Measurements from ENCODE around the gene CACNA1C.

DNA sequence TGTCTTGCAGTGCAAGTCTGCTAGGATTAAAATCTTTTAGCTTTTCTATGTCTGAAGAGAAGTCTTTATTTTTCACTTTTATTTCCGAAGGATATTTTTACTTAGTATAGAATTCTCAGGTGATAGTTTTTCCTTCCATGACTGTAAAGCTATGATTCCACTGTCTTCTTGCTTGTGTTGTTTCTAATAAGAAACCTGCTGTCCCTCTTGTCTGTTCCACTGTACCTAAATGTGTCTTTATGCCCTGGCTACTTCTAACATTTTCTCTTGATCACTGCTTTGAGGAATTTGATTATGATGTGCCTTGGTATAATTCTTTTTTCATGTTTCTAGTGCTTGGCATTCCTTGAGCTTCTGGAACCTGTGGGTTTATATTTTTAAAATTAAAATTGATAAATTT is 228.7 kb downstream of the CACNA1C start:
- TF ChIP-seq, protein P1, sequence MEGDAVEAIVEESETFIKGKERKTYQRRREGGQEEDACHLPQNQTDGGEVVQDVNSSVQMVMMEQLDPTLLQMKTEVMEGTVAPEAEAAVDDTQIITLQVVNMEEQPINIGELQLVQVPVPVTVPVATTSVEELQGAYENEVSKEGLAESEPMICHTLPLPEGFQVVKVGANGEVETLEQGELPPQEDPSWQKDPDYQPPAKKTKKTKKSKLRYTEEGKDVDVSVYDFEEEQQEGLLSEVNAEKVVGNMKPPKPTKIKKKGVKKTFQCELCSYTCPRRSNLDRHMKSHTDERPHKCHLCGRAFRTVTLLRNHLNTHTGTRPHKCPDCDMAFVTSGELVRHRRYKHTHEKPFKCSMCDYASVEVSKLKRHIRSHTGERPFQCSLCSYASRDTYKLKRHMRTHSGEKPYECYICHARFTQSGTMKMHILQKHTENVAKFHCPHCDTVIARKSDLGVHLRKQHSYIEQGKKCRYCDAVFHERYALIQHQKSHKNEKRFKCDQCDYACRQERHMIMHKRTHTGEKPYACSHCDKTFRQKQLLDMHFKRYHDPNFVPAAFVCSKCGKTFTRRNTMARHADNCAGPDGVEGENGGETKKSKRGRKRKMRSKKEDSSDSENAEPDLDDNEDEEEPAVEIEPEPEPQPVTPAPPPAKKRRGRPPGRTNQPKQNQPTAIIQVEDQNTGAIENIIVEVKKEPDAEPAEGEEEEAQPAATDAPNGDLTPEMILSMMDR (IDR thresholded peaks at IDR 0.05), result no peak
- TF ChIP-seq EZH2 (IDR thresholded peaks at IDR 0.05; ENCODE audit: borderline replicate concordance, insufficient read depth, low read depth, low read length, poor library complexity, severe bottlenecking), result no peak

Data from B cell (primary cell).